Skeletal muscle tissue (tissue), 4 donors: ENCODE measurements around the gene QPCT. TPM values are rescaled to one million over a fixed set of nuclear protein-coding genes. Genes with fewer than 3 reads are reported as not detected.
A peak's percentile ranks its signal among the peaks of the same experiment; 100 is the strongest.

Source experiments
- H3K27ac ChIP-seq: one replicate; pipeline ENCODE4 v1.7.0; 2013; ENCODE audit warnings: mild to moderate bottlenecking, low read depth, low read length, inconsistent platforms
- H3K27me3 ChIP-seq, 3 donors: one replicate each; pipeline ENCODE4 v1.7.0; 2013; ENCODE audit warnings: low read length in 3 of 3; ENCODE audit not compliant: control insufficient read depth in 3 of 3, insufficient read depth in 3 of 3
- H3K36me3 ChIP-seq, 3 donors: one replicate each; pipeline ENCODE4 v1.7.0; 2013; ENCODE audit warnings: low read length in 3 of 3; ENCODE audit not compliant: control insufficient read depth in 3 of 3, insufficient read depth in 3 of 3
- H3K4me1 ChIP-seq, 3 donors: one replicate each; pipeline ENCODE4 v1.7.0; 2013; ENCODE audit warnings: low read length in 3 of 3, mild to moderate bottlenecking in 3 of 3; ENCODE audit not compliant: control insufficient read depth in 3 of 3, insufficient read depth in 3 of 3
- H3K4me3 ChIP-seq, 3 donors: one replicate each; pipeline ENCODE4 v1.7.0; 2013; ENCODE audit warnings: low read length in 3 of 3
- H3K9ac ChIP-seq, 3 donors: one replicate each; pipeline ENCODE4 v1.7.0; 2013; ENCODE audit warnings: low read length in 3 of 3, mild to moderate bottlenecking in 3 of 3, moderate library complexity in 2 of 3, low read depth in 1 of 3
- H3K9me3 ChIP-seq, 3 donors: one replicate each; pipeline ENCODE4 v1.7.0; 2013; ENCODE audit warnings: low read length in 3 of 3; ENCODE audit not compliant: control insufficient read depth in 3 of 3
- total RNA-seq: library from RNA; depleted of rRNA; stranded (reverse); fragments of >200 nt; gene quantifications from one replicate; pipeline ENCODE4 v1.2.3, GENCODE V29; 2014
- donor health status: Osteomylitis.

Gene QPCT
- total RNA-seq, 1 donor from 2014 or later, result 5.2 TPM

DNA sequence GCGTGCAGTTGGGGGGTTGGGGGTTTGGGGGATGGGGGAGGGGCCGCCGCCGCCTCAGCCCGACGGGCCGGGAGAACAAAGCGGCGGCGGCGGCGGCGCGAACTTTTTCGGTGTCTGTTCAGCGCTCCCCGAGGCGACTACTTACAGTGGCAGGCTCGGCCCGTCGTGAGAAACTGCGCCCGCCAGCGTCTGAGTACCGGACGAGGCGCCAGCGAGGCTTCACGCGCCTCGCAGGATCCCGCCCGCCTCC lies 20.0 kb upstream of the QPCT start:
- Histone ChIP-seq H3K27me3 (no peaks in the 10 kb centered on the region), H3K9me3 (no peaks in the 10 kb centered on the region), H3K36me3 (no peaks in the 10 kb centered on the region), H3K4me3 (peak overlapping the region in 2 of 3 donors; percentile 87 to 90), H3K4me1 (peaks cover 6 to 14% (median 9%) of the 10 kb centered on the region in 3 donors), H3K27ac (peak overlapping the region; percentile 80), H3K9ac (peak overlapping the region in 1 of 3 donors; percentile 90)

GRCh38 chr2:37324786-37325624 lies 19.4 kb upstream of the QPCT start, which contains the start of gene PRKD3:
Gene PRKD3 (minus strand): TSS chr2:37324833. CDS start chr2:37316524, 8,309 bp downstream.
- no peaks in the 10 kb centered on the region for H3K27me3 ChIP-seq
- no peaks in the 10 kb centered on the region for H3K9me3 ChIP-seq
- peak within 1 kb of the TSS; percentile 80 for H3K27ac ChIP-seq
- peaks cover 6 to 14% (median 9%) of the 10 kb centered on the region in 3 donors for H3K4me1 ChIP-seq
- H3K36me3 ChIP-seq, result no peaks in the 10 kb centered on the region
- H3K9ac ChIP-seq, result peak within 1 kb of the TSS; percentile 86 to 90 (median 87)
- peak within 1 kb of the TSS; percentile 89 to 92 (median 90) for H3K4me3 ChIP-seq

DNA sequence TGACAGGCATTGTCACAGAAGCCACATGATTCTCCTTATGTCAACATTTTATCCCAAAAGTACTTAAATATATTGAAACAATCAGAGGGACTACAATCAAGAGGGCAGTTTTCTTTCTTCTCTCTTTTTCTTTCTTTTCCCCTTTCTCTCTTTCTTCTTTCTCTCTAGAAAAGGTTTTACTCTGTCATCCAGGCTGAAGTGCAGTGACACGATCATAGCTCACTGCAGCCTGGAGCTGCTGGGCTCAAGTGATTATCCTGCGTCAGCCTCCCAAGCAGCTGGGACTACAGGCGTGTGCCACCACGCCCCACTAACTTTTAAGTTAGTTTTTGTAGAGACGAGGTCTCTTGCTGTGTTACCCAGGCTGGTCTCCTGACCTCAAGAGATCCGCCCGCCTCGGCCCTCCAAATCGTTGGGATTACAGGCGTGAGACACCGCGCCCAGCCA lies 18.8 kb upstream of the QPCT start:
- H3K27ac ChIP-seq, result peak overlapping the region; percentile 80
- no peaks in the 10 kb centered on the region for H3K36me3 ChIP-seq
- H3K9ac ChIP-seq, result peak overlapping the region in 2 of 3 donors; percentile 82 to 87
- H3K4me1 ChIP-seq, result peaks cover 6 to 14% (median 9%) of the 10 kb centered on the region in 3 donors
- H3K4me3 ChIP-seq, result peak overlapping the region; percentile 85 to 92 (median 89)
- no peaks in the 10 kb centered on the region for H3K27me3 ChIP-seq
- no peaks in the 10 kb centered on the region for H3K9me3 ChIP-seq

DNA sequence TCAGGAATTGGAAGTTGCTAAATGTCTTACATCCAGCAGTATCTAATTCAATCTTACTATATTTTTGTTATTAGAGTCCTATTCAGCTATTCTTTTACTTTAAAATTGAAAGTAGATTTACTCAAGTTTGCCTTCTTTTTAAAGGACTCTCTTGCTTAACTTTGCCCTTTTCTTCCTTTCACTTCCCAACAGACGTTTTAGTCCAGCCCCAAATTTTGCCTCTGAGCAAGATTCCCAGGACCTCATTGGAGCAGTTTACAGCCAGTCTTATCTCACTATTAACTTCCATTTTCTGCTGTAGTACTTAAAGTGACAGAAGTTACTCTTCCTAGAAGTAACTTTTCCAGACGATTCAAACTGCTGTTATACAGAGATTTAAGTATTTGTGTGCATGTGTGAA lies 18.1 kb upstream of the QPCT start:
- Histone ChIP-seq H3K36me3 (no peaks in the 10 kb centered on the region), H3K4me3 (peak overlapping the region in 1 of 3 donors; percentile 16), H3K9me3 (no peaks in the 10 kb centered on the region), H3K4me1 (peaks cover 6 to 14% (median 9%) of the 10 kb centered on the region in 3 donors), H3K9ac (peak overlapping the region in 1 of 3 donors; percentile 33), H3K27ac (peak overlapping the region; percentile 28), H3K27me3 (no peaks in the 10 kb centered on the region)

DNA sequence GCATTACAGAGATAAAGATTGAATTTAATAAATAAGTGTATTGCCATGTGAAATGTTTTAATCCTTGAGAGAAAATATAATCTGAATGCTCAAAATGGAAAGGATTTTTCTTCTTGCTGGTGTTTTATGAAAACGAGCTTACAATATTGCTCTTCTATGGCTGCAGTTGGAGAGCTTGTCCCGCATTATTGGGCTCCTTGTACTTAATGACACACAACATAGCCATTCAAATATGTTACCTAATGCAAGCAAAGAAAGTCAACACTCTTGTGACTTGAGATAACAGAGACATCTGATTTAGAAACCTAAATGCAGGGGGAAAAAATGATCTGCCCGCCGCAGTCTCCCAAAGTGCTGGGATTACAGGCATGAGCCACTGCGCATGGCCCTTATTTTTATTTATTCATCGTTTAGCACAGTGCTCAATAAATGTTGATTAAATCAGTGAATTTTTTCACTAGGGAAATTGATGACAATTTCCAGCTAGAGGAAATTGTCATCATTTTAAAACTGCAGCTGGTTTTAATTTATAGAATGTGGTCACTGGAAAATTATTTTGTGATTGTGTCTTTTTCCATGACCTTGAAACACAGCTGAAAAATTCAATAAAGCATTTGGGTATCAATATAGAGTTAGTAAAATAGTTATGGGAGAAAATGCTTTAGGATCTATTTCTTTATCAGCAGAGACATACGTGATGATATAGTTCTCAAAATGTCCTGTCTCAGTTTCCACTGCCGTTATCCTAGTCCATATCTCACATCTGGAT lies 17.4 kb upstream of the QPCT start:
- Histone ChIP-seq H3K4me3 (peak overlapping the region in 1 of 3 donors; percentile 16), H3K36me3 (no peaks in the 10 kb centered on the region), H3K27me3 (no peaks in the 10 kb centered on the region), H3K27ac (peak overlapping the region; percentile 28), H3K9ac (peak overlapping the region in 1 of 3 donors; percentile 33), H3K9me3 (no peaks in the 10 kb centered on the region), H3K4me1 (peaks cover 6 to 11% (median 7%) of the 10 kb centered on the region in 3 donors)

GRCh38 chr2:37330681-37331080 lies 13.7 kb upstream of the QPCT start:
- H3K27me3 ChIP-seq, result no peaks in the 10 kb centered on the region
- no peak overlapping the region for H3K4me3 ChIP-seq
- H3K36me3 ChIP-seq, result no peaks in the 10 kb centered on the region
- no peaks in the 10 kb centered on the region for H3K9me3 ChIP-seq
- H3K9ac ChIP-seq, result no peak overlapping the region
- no peak overlapping the region for H3K27ac ChIP-seq
- no peaks in the 10 kb centered on the region for H3K4me1 ChIP-seq

GRCh38 chr2:37332560-37332959 lies 11.9 kb upstream of the QPCT start:
- H3K36me3 ChIP-seq, result no peaks in the 10 kb centered on the region
- no peaks in the 10 kb centered on the region for H3K9me3 ChIP-seq
- H3K9ac ChIP-seq, result no peak overlapping the region
- H3K4me1 ChIP-seq, result no peaks in the 10 kb centered on the region
- no peak overlapping the region for H3K4me3 ChIP-seq
- no peaks in the 10 kb centered on the region for H3K27me3 ChIP-seq
- no peak overlapping the region for H3K27ac ChIP-seq

GRCh38 chr2:37333256-37333655 lies 11.2 kb upstream of the QPCT start:
- no peaks in the 10 kb centered on the region for H3K27me3 ChIP-seq
- no peak overlapping the region for H3K4me3 ChIP-seq

DNA sequence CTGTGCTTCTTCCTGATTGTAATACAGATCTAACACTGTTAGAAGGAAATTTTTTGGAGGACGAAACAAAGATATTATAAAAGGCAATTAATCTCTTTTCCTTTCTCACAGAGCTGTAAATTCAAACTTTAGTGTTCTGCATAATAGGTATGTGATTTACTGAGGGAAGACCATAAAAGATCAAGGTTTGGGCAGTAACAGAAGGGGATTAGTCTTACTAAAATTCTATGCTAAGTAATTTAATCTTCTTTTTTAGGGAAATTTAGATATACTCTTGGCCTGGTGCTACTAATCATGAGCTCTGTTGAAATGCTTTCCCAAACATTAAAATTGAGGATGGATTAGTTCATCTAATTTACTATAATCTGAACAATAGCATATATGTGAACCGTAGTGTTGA lies 8.8 kb upstream of the QPCT start:
- no peak overlapping the region for H3K27ac ChIP-seq
- no peak overlapping the region for H3K4me3 ChIP-seq
- H3K4me1 ChIP-seq, result no peaks in the 10 kb centered on the region
- no peaks in the 10 kb centered on the region for H3K9me3 ChIP-seq
- no peaks in the 10 kb centered on the region for H3K36me3 ChIP-seq
- no peak overlapping the region for H3K9ac ChIP-seq
- H3K27me3 ChIP-seq, result no peaks in the 10 kb centered on the region

More at GRCh38 chr2:37333256-37333655, 11.2 kb upstream of the QPCT start:
- Histone ChIP-seq H3K4me1 (no peaks in the 10 kb centered on the region), H3K9me3 (no peaks in the 10 kb centered on the region), H3K36me3 (no peaks in the 10 kb centered on the region), H3K9ac (no peak overlapping the region), H3K27ac (no peak overlapping the region)
